Nephron (organoid): ENCODE measurements around the gene EXOSC7.

Source experiments
- H3K27ac Mint-ChIP-seq, 3 experiments: 2 replicates each; pipeline ENCODE4 v1.8.0; 2020; ENCODE audit warnings: mixed read lengths in 3 of 3, mild to moderate bottlenecking in 2 of 3, moderate library complexity in 1 of 3
- H3K27me3 Mint-ChIP-seq: 2 replicates; pipeline ENCODE4 v1.8.0; 2021; ENCODE audit warnings: low read depth, mild to moderate bottlenecking, moderate library complexity, mixed read lengths
- H3K36me3 Mint-ChIP-seq: 2 replicates; pipeline ENCODE4 v1.8.0; 2020; ENCODE audit warnings: low read depth, mixed read lengths
- H3K4me1 Mint-ChIP-seq: 2 replicates; pipeline ENCODE4 v1.8.0; 2020; ENCODE audit warnings: mixed read lengths
- H3K4me3 Mint-ChIP-seq, 3 experiments: 2 replicates each; pipeline ENCODE4 v1.8.0; 2020; ENCODE audit warnings: mild to moderate bottlenecking in 3 of 3, mixed read lengths in 3 of 3, moderate library complexity in 2 of 3
- H3K9me3 Mint-ChIP-seq: 2 replicates; pipeline ENCODE4 v1.8.0; 2020; ENCODE audit warnings: mixed read lengths
- TF ChIP-seq, protein P1 (sequence below), 3 experiments: fragments of 200-600 bp; sonication (generic); IDR thresholded peaks; one replicate each; pipeline ENCODE4 v1.5.0; 2021; ENCODE audit warnings: antibody characterized with exemption in 3 of 3; ENCODE audit not compliant: unreplicated experiment in 3 of 3

The EXOSC7 gene

DNA sequence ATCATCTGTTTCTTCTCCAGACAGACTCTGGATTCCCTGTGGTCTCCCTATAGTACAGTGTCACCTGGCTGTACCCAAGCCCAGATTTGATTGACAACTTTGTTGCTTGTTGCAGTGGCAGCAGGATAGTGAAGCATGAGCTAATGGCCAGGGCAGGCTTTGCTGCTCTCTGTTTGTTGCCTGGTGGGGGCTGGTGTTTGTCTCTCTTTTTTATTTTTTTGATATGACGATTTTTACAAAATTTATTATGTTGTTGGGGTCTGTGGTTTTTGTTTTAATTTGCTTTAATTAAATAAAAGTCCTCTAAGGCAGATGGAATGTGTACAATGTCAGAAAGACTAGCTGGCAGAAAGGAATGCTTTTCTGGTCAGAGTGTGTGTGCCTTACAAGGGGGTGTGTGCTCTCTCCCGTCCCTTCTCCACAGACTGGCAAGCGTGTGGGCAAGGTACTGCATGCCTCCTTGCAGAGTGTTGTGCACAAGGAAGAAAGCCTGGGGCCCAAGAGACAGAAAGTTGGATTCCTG lies 34.8 kb downstream of the EXOSC7 start:
- no peaks in the 10 kb centered on the region for H3K27me3 Mint-ChIP-seq
- H3K27ac Mint-ChIP-seq = peak overlapping the region; percentile 90 to 97 (median 96)

DNA sequence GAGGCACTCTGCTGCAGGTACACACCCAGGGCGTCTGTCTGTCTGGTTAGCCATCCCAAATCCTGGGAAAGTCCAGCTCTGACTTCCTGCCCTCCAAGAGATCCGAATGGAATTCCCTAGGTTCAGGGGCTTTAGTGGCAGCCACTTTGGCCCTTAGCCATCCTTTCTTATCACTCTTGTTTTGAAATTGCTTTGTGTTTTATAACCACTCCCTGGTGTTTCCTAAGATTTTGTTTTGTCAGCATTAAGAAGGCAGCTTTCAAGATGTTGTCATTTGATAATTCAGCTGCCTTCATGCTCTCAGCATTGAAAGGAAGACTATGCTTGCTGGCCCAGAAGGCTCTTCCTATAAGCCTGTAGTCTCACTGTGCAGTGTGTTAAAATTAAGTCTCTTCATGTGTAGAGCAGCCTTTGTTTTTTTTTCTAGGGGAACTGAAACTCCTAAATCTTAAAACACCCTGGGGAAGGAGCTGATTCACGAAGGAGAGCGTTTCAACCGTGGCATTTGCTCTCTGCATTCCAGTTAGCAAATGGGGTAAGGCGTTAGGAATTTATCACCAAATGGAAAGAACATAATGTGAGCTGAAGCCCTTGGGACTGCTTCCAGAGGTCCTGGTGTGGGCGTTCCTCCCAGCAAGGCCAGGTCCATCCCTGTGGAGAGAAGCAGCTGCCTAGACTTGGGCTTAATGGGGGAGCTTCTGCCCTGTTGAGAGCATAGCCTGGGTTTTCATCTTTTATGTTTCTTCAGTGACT lies 35.9 kb downstream of the EXOSC7 start:
- Mint-ChIP-seq H3K9me3 (peaks cover 2% of the 10 kb centered on the region), H3K36me3 (peaks cover 58% of the 10 kb centered on the region), H3K27ac (peak overlapping the region; percentile 90 to 97 (median 96)), H3K4me3 (peak overlapping the region in 2 of 3 experiments; percentile 5 to 20), H3K4me1 (peaks cover 70% of the 10 kb centered on the region), H3K27me3 (no peaks in the 10 kb centered on the region)
- TF ChIP-seq, protein P1, sequence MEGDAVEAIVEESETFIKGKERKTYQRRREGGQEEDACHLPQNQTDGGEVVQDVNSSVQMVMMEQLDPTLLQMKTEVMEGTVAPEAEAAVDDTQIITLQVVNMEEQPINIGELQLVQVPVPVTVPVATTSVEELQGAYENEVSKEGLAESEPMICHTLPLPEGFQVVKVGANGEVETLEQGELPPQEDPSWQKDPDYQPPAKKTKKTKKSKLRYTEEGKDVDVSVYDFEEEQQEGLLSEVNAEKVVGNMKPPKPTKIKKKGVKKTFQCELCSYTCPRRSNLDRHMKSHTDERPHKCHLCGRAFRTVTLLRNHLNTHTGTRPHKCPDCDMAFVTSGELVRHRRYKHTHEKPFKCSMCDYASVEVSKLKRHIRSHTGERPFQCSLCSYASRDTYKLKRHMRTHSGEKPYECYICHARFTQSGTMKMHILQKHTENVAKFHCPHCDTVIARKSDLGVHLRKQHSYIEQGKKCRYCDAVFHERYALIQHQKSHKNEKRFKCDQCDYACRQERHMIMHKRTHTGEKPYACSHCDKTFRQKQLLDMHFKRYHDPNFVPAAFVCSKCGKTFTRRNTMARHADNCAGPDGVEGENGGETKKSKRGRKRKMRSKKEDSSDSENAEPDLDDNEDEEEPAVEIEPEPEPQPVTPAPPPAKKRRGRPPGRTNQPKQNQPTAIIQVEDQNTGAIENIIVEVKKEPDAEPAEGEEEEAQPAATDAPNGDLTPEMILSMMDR (IDR thresholded peaks at IDR 0.05; ENCODE audit: unreplicated experiment in 3 of 3) = no peak

More for the DNA sequence above, 34.8 kb downstream of the EXOSC7 start:
- Mint-ChIP-seq H3K9me3 (peaks cover 3% of the 10 kb centered on the region), H3K4me1 (peaks cover 64% of the 10 kb centered on the region), H3K36me3 (peaks cover 61% of the 10 kb centered on the region), H3K4me3 (peak overlapping the region in 2 of 3 experiments; percentile 10 to 15)
- TF ChIP-seq, protein P1 (IDR thresholded peaks at IDR 0.05; ENCODE audit: unreplicated experiment in 3 of 3) = no peak

DNA sequence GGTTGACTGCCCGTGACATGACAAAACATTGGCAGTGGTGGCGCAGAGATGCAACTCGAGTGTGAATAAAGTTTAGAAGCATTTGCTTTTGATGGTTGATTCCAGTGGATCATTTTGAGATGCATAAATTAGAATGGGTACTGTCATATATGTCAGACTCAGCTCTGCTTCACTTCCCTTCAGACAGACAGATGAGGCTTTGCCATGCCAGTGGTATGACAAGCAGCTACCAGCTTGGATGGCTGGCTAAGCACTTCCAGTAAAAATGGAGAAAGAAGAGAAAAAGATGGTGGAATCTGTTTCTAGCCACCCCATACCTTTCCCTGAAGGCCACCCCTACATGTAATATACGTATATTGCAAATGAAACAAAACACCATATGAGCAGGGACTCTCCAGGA lies 36.5 kb downstream of the EXOSC7 start:
- H3K9me3 Mint-ChIP-seq = no peaks in the 10 kb centered on the region
- peak overlapping the region; percentile 90 to 97 (median 96) for H3K27ac Mint-ChIP-seq
- TF ChIP-seq, protein P1 (IDR thresholded peaks at IDR 0.05; ENCODE audit: unreplicated experiment in 3 of 3) = no peak
- H3K4me1 Mint-ChIP-seq = peaks cover 72% of the 10 kb centered on the region
- peaks cover 54% of the 10 kb centered on the region for H3K36me3 Mint-ChIP-seq
- H3K27me3 Mint-ChIP-seq = no peaks in the 10 kb centered on the region
- H3K4me3 Mint-ChIP-seq = no peak overlapping the region

DNA sequence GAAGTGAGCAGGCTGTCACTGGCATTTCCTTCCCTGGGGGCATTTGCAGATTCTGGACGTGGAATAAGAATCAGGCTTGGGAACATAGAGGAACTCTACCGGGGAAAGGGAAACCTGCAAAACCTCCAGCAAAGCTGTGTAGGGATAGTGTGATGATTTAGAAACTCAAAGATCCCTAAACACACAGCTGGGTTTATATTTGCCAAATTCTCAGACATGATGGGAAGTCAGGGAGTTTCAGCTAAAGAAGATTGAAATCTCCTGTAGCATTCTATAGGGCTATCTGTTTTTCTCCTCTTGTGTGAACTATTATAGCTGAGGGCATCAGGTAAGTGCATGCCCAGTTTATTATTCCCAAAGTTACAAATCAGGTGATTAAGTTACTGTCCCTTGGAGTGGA lies 40.9 kb downstream of the EXOSC7 start:
- Mint-ChIP-seq H3K4me3 (no peak overlapping the region), H3K4me1 (peaks cover 71% of the 10 kb centered on the region), H3K9me3 (no peaks in the 10 kb centered on the region), H3K27me3 (no peaks in the 10 kb centered on the region), H3K27ac (peak overlapping the region in 1 of 3 experiments; percentile 19), H3K36me3 (peaks cover 22% of the 10 kb centered on the region)
- TF ChIP-seq, protein P1 (IDR thresholded peaks at IDR 0.05; ENCODE audit: unreplicated experiment in 3 of 3) = no peak

DNA sequence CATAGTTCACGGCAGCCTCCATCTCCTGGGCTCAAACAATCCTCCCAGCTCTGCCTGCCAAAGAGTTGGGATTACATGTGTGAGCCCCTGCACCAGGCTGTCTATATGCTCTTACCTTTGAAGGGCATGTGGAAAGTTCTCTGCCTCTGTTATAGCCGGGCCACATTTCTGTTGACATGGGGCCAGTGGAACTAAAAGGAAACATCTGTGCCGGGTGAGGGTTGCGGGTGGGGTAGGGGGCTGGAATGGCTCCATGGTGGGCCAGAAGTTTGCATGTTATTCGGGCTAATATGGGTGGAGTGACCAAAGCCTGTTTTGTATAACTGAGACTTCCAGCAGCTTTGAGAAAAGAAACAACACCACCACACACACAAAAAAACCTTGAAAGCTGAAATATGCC lies 41.8 kb downstream of the EXOSC7 start:
- peaks cover 64% of the 10 kb centered on the region for H3K4me1 Mint-ChIP-seq
- H3K4me3 Mint-ChIP-seq = no peak overlapping the region
- no peaks in the 10 kb centered on the region for H3K9me3 Mint-ChIP-seq
- H3K27me3 Mint-ChIP-seq = no peaks in the 10 kb centered on the region
- TF ChIP-seq, protein P1 (IDR thresholded peaks at IDR 0.05; ENCODE audit: unreplicated experiment in 3 of 3) = no peak
- peaks cover 14% of the 10 kb centered on the region for H3K36me3 Mint-ChIP-seq
- peak overlapping the region in 2 of 3 experiments; percentile 50 to 56 for H3K27ac Mint-ChIP-seq
